Endometrial microvascular endothelial cells (primary cell): Measurements from ENCODE around the gene OR11A1. TPM values are rescaled to one million over a fixed set of nuclear protein-coding genes. Genes with fewer than 3 reads are reported as not detected.

Experiments used
- in situ Hi-C: cut with HindIII; loops from 2 replicates; pipeline ENCODE4 v1.10.0; 2017; ENCODE audit warnings: low sequenced_read_pairs, low pct_unique_long_range_greater_than_20kb; ENCODE audit errors: inconsistent ontology term
- total RNA-seq: library from RNA; depleted of rRNA; stranded (reverse); fragments of >200 nt; gene quantifications from one replicate; pipeline ENCODE4 v1.2.3, GENCODE V29; 2015; ENCODE audit errors: inconsistent ontology term

The OR11A1 gene
- total RNA-seq, 1 donor from 2014 or later, result not detected

DNA sequence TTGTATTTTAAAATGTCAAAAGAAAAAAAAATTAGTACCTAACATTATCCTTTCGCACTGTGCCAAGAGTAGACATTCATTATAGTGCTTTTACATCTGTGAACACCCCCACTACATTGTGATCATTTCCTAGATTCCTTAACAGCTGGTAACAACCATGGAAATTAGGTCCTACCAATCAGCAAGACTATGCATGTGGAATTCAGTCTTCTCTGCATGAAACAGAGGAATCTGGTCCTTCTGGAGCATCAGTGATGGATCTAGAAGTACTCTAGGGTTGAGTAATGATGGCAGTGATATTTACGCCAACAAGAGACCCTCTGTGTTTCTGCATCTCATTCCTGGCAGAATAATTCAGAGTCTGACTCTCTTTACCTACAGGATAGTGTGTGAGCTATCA lies 32.7 kb downstream of the OR11A1 start:
- in situ Hi-C loops, result no loop called here

DNA sequence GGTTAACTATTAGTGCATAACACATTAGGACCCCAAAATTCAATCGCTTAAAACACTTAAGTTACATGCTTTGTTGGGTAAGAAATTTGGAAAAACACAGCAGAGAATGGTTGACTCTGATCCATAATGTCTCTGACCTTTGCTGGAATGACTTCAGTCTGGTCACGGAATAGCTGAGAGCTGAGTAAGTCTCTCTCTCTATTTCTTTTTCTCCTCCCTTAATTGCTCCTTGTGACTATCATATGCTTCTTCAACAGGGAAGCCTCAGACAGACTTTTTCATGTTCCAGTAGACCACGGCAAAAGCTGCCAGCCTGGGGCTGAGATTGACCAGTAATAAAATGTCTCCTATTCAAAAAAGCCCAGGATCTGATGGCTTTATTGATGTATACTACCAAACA lies 37.4 kb downstream of the OR11A1 start:
- in situ Hi-C loops, result no loop called here

DNA sequence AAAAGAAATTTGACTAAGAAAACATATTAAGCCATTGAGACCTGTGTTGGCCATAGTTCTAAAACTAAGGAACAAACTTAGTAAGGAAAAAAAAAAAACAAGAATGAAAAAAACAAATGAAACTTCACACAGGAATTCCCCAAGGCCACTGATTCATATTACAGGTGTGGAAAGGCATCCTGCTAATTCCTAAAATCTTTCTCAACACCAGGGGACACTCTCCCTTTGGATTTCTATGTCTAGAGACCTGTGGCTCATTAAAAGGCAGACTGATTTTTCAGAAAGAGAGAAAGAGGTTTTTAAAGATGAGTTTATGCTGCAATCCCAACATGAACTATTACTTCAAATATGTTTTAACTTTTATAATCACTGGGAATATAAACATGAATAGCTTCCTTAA lies 42.3 kb downstream of the OR11A1 start, which contains the start of gene OR12D1:
TSS of gene OR12D1 (plus strand) at position 341 of the 400 bp plus-strand sequence.
- in situ Hi-C loops, result no loop called here

DNA sequence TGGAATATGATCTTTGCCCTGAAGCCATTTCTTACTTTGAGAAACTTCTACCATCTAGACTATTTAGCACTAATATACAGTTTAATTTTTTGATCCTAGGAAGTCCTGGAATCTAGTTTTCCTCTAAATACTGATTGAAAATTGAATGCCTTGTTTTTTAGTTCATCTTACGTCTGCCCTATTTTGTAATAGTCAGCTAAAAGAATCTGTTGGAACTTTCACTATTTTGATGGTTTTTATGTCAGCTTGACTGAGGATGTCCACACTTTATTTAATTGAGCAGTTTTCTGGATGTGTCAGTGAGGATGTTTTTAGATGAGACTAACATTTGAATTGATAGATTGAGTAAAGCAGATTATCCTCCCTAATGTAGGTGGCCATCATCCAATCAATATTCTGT lies 53.1 kb downstream of the OR11A1 start:
- in situ Hi-C loops, result no loop called here

DNA sequence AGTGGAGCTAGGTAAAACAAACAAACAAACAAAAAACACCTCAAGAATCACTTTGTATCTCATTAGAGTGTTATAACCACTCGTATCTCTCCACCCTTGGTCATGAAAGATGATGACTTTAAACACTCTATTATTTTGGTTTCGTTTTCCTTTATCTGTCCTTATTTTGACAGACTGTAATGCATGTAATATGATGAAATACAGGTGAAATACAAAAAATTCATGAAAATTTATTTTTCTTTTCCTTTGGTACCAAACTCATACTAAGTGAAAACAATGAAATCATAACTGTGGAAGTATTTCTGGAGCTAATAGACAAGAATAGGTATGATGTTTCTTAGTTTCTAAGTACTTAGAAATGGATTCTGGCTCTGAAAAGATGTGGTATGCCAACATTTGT lies 57.3 kb downstream of the OR11A1 start:
- in situ Hi-C loops, result no loop called here

DNA sequence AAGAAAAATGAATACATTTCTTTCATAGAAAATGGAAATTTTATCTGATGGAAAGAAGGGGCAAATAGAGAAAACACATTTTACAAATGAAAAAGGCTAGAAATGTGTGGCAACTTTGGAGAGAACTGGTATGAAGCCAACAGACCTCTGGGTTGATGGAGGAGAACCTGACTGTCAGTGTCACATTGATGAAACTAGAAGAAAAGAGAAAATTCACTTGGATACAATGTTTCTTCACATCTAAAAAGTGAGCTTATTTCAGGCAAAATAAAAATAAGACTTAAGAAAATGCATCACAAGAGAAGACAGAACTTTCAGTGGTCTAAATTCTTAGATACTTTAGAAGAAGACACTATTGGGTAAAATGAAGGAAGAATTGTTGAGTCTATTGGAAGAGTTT lies 61.5 kb downstream of the OR11A1 start, which contains the start of gene OR12D2:
TSS of gene OR12D2 (plus strand) at position 301 of the 400 bp plus-strand sequence. CDS start 1,069 bp downstream, outside the sequence.
- in situ Hi-C loops, result no loop called here

DNA sequence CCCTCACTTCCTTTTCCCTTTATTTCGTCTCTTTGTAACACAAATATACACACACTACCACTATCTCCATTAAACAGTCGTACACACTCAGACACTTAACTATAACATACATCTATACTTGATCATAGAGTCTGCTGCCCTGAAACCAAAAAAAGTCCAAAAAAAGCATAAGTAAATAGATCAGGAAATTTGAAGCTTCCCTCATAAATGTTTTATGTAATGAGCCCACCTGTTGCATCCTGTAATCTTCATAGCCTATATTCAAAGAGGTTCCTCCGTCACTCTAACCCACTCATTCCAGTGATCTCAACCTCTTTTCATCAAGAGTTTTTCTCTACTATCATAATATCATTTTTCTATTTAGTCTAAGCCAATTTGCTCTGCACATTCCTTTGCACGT lies 68.3 kb downstream of the OR11A1 start:
- in situ Hi-C loops, result no loop called here

DNA sequence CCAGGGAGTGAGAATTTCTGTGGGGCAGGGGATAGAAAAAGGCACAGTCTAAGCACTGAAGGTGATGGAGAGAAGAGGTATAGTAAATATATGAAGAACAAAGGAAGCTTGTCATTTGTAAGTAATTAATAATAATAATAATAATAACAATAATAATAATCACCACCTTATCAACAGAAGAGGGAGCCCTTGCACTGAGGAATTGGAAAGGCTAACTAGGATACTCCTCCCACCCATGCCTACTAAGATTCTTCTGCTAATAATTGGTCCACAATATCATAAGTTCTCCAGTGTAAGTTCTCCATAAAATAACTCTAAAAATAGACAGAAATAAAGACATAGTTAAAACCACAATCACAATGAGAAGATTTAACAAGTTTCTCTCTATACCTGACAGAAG lies 80.9 kb downstream of the OR11A1 start:
- in situ Hi-C loops, result no loop called here

Other genes starting within 250 kb of the OR11A1 start
- gene OR14J1, start 155.4 kb downstream of the OR11A1 start, total RNA-seq, result not detected
- not detected for gene OR5V1, start 88.2 kb downstream of the OR11A1 start, total RNA-seq
- not detected for gene OR12D3, start 81.8 kb downstream of the OR11A1 start, total RNA-seq
- not detected for gene OR12D2, start 61.4 kb downstream of the OR11A1 start, total RNA-seq
- not detected for gene OR12D1, start 42.1 kb downstream of the OR11A1 start, total RNA-seq
- gene OR10C1, start 17.8 kb downstream of the OR11A1 start, total RNA-seq, result not detected
- gene OR2H1, start 84 bp upstream of the OR11A1 start, total RNA-seq, result not detected
- not detected for gene MAS1L, start 30.9 kb upstream of the OR11A1 start, total RNA-seq
- 0.56 TPM for gene UBD, start 102.7 kb upstream of the OR11A1 start, total RNA-seq
- gene OR2H2, start 128.1 kb upstream of the OR11A1 start, total RNA-seq, result not detected
- 6.7 TPM for gene GABBR1, start 176.1 kb upstream of the OR11A1 start, total RNA-seq
- not detected for gene MOG, start 200.0 kb upstream of the OR11A1 start, total RNA-seq
- gene ZFP57, start 224.1 kb upstream of the OR11A1 start, total RNA-seq, result 2.5 TPM